MM.1S (cell line): ENCODE measurements around the gene STYXL1.

Experiments
- EZH2phosphoT487 ChIP-seq: fragments of 300-600 bp; sonication (generic); IDR thresholded peaks from 2 replicates; pipeline ENCODE4 v1.6.1; 2018; ENCODE audit warnings: antibody characterized with exemption, low read length
- TF ChIP-seq, protein P1 (sequence below): fragments of 300-600 bp; sonication (generic); IDR thresholded peaks from 2 replicates; pipeline ENCODE4 v1.5.1; 2016; ENCODE audit warnings: antibody characterized with exemption, low read length, mixed read lengths

DNA sequence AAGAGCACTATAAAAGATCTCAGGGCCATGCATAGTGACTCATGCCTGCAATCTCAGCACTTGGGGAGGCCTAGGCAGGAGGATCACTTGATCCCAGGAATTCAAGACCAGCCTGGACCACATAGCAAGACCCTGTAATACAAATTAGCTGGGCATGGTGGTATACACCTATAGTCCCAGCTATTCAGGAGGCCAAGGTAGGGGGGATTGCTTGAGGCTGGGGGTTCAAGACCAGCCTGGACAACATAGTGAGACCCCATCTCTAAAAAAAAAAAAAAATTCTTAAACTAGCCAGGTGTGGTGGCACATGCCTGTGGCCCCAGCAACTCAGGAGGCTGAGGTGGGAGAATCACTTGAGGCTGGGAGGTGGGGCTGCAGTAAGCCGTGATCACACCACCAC, 15.8 kb downstream of the STYXL1 start:
- TF ChIP-seq, protein P1, sequence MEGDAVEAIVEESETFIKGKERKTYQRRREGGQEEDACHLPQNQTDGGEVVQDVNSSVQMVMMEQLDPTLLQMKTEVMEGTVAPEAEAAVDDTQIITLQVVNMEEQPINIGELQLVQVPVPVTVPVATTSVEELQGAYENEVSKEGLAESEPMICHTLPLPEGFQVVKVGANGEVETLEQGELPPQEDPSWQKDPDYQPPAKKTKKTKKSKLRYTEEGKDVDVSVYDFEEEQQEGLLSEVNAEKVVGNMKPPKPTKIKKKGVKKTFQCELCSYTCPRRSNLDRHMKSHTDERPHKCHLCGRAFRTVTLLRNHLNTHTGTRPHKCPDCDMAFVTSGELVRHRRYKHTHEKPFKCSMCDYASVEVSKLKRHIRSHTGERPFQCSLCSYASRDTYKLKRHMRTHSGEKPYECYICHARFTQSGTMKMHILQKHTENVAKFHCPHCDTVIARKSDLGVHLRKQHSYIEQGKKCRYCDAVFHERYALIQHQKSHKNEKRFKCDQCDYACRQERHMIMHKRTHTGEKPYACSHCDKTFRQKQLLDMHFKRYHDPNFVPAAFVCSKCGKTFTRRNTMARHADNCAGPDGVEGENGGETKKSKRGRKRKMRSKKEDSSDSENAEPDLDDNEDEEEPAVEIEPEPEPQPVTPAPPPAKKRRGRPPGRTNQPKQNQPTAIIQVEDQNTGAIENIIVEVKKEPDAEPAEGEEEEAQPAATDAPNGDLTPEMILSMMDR: no peak
- no peak for TF ChIP-seq EZH2phosphoT487
